CD4-positive, CD25-positive, alpha-beta regulatory T cell (primary cell): ENCODE results near the gene OLFML2A. TPM values are rescaled to one million over a fixed set of nuclear protein-coding genes. Genes with fewer than 3 reads are reported as not detected.
A peak's percentile ranks its signal among the peaks of the same experiment; 100 is the strongest.

Source experiments
- ATAC-seq, 2 donors: fragments of 150-1000 bp; cut with Tn5 transposase; one replicate each; pipeline ENCODE4 v1.10.0; 2021; ENCODE audit warnings: low read depth in 2 of 2, moderate number of reproducible peaks in 2 of 2, moderate library complexity in 1 of 2
- DNase-seq, 3 donors: peaks; one replicate each; pipeline versions ENCODE4 v3.0.0 to v3.0.0-alpha.2; 2012 to 2022; ENCODE audit warnings: mixed read lengths in 1 of 3
- H3K27ac ChIP-seq: one replicate; pipeline ENCODE4 v1.7.0; 2013; ENCODE audit warnings: mild to moderate bottlenecking, low read length; ENCODE audit not compliant: insufficient read depth, poor library complexity, severe bottlenecking
- H3K27me3 ChIP-seq: one replicate; pipeline ENCODE4 v1.7.0; 2013; ENCODE audit warnings: low read length; ENCODE audit not compliant: control insufficient read depth, insufficient read depth
- H3K36me3 ChIP-seq: one replicate; pipeline ENCODE4 v1.7.0; 2013; ENCODE audit warnings: mild to moderate bottlenecking, low read length, moderate library complexity; ENCODE audit not compliant: control insufficient read depth, insufficient read depth
- H3K4me1 ChIP-seq: 2 replicates; pipeline ENCODE4 v1.7.0; 2013; ENCODE audit warnings: mild to moderate bottlenecking, low read length; ENCODE audit not compliant: insufficient read depth, control insufficient read depth, poor library complexity, severe bottlenecking
- H3K4me3 ChIP-seq: one replicate; pipeline ENCODE4 v1.7.0; 2013; ENCODE audit warnings: low read depth, mild to moderate bottlenecking, low read length, moderate library complexity
- H3K9me3 ChIP-seq, 2 experiments: 1 replicate in 1 of 2; 2 replicates in 1 of 2; pipeline ENCODE4 v1.7.0; 2013; ENCODE audit warnings: low read length in 2 of 2, mild to moderate bottlenecking in 1 of 2, moderate library complexity in 1 of 2; ENCODE audit not compliant: control insufficient read depth in 2 of 2
- H3K27ac Mint-ChIP-seq, 3 donors: one replicate each; pipeline ENCODE4 v1.8.0; 2020 to 2022; ENCODE audit warnings: mild to moderate bottlenecking in 3 of 3, mixed read lengths in 3 of 3, moderate library complexity in 2 of 3
- H3K27me3 Mint-ChIP-seq: one replicate; pipeline ENCODE4 v1.8.0; 2022; ENCODE audit warnings: mild to moderate bottlenecking, mixed read lengths
- H3K36me3 Mint-ChIP-seq: one replicate; pipeline ENCODE4 v1.8.0; 2020; ENCODE audit warnings: mixed read lengths
- H3K4me1 Mint-ChIP-seq, 4 donors: one replicate each; pipeline ENCODE4 v1.8.0; 2020 to 2022; ENCODE audit warnings: mixed read lengths in 4 of 4, mild to moderate bottlenecking in 1 of 4
- H3K4me3 Mint-ChIP-seq, 4 donors: one replicate each; pipeline ENCODE4 v1.8.0; 2020 to 2022; ENCODE audit warnings: mild to moderate bottlenecking in 4 of 4, mixed read lengths in 4 of 4, moderate library complexity in 3 of 4
- H3K9me3 Mint-ChIP-seq, 7 donors: one replicate each; pipeline ENCODE4 v1.8.0; 2020 to 2022; ENCODE audit warnings: mixed read lengths in 7 of 7, mild to moderate bottlenecking in 3 of 7, moderate library complexity in 2 of 7
- polyA plus RNA-seq, 4 donors: library from polyadenylated mRNA; unstranded; fragments of 300-500 nt; fragmentation: Illumina TruSeq; gene quantifications; one replicate each; pipeline ENCODE4 v1.2.3, GENCODE V29; 2021
- total RNA-seq: library from RNA; stranded (reverse); gene quantifications from one replicate; pipeline ENCODE4 v1.2.3, GENCODE V29; 2022

The OLFML2A gene
- total and polyA plus RNA-seq, 5 donors from 2014 or later: not detected

DNA sequence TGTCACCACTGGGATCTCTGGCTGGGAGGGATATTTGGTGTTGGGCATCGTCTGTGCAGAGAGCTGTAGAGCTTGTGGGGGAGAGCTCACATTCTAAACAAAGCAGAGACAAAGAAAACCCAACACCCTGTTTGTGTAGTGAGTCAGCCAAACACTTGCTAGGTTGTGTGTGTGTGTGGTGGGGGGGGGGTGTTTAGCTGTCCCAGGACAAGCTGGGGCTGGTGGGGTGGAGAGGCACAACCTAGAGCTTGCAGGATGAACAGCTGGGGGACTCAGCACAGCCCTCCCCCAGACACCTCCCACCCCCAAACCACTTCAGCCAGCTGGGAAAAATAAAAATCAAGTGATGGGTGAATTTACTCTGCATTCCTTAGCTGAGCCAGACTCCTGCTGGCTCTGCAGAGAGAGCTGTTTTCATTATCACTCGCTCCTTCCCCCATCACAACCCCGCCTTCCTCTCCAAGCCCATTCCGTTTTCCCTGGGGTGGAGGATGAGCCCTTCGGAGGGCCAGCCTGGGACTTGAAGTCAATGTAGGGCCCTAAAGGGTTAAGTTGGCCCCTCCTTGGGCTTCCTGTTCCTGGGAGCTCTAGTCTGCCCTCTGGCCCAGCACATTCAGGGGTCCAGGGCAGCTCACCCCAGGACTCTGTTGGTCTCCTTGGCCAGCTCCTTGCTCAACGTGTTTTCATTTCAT lies 2.6 kb downstream of the OLFML2A start:
- Mint-ChIP-seq H3K4me1 (peaks cover 0 to 20% (median 11%) of the 10 kb centered on the region in 4 donors), H3K4me3 (peak overlapping the region in 1 of 4 donors; percentile 48), H3K27me3 (peaks cover 35% of the 10 kb centered on the region), H3K9me3 (no peaks in the 10 kb centered on the region), H3K36me3 (no peaks in the 10 kb centered on the region), H3K27ac (no peak overlapping the region)
- Histone ChIP-seq H3K4me3 (no peak overlapping the region), H3K9me3 (no peaks in the 10 kb centered on the region), H3K4me1 (peaks cover 7% of the 10 kb centered on the region), H3K36me3 (no peaks in the 10 kb centered on the region), H3K27ac (no peak overlapping the region), H3K27me3 (peaks cover 10% of the 10 kb centered on the region)
- ATAC-seq: no peak
- no peak for DNase-seq

DNA sequence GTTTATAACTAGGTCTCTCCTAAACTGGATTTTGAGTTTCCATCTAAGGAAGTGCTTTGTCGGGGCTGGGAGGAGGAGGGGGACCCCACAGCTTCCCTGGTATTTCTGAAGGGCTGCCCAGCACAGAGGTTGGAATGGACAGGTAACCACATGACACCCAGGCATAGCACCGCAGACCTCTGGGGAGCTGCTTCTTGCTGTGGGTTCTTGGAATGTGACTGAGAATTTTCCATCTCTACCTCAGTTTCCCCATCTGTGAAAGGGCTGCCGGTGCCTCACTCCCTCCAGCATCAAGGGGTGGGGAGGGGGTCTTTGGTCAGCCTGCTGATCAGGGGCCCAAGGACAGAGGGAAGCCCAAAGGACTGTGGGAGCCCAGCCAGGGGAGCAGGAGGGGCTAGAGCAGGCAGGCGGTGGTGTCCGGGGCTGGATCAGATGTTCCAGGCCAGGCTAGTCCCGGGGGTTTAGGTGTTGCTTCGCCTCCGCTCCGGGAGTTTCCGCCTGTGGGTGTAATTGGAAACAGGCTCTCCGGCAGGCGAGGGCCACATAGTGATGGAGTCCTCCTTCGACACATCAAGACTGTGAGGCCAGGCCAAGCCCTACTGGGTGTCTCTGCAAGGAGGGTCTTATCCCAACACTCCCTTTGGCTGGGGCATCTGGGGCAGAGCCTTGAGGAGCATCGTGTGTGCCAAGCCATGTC lies 3.3 kb downstream of the OLFML2A start:
- Mint-ChIP-seq H3K27me3 (peaks cover 28% of the 10 kb centered on the region), H3K4me3 (no peak overlapping the region), H3K36me3 (no peaks in the 10 kb centered on the region), H3K9me3 (no peaks in the 10 kb centered on the region), H3K27ac (no peak overlapping the region), H3K4me1 (peaks cover 0 to 18% (median 10%) of the 10 kb centered on the region in 4 donors)
- H3K27me3 ChIP-seq: peaks cover 10% of the 10 kb centered on the region
- DNase-seq (no peak), ATAC-seq (no peak)
- no peak overlapping the region for H3K4me3 ChIP-seq
- H3K4me1 ChIP-seq: peaks cover 7% of the 10 kb centered on the region
- no peaks in the 10 kb centered on the region for H3K36me3 ChIP-seq
- no peak overlapping the region for H3K27ac ChIP-seq
- H3K9me3 ChIP-seq: no peaks in the 10 kb centered on the region

DNA sequence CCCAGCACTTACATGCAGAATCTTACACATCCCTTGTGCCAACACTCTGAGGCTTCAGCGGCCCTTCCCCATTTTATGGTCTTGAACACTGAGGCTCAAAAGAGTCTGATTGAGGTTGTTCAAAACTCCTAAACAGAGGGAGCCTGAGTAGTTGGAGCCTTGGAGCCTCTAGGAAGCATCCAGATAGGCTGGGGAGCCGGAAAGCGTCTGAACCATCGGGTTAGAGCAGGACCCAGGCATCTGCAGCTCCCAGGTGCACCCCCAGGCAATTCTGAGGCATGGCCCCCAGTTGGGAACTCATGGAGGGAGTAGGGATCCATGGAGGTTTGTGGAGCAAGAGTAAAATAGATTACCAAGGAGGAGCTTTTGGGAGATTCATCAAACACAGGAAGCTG lies 3.8 kb downstream of the OLFML2A start:
- Mint-ChIP-seq H3K36me3 (no peaks in the 10 kb centered on the region), H3K27ac (no peak overlapping the region), H3K4me3 (no peak overlapping the region), H3K27me3 (peaks cover 23% of the 10 kb centered on the region), H3K4me1 (peaks cover 0 to 16% (median 9%) of the 10 kb centered on the region in 4 donors), H3K9me3 (no peaks in the 10 kb centered on the region)
- DNase-seq (no peak), ATAC-seq (no peak)
- no peak overlapping the region for H3K27ac ChIP-seq
- H3K36me3 ChIP-seq: no peaks in the 10 kb centered on the region
- peaks cover 9% of the 10 kb centered on the region for H3K27me3 ChIP-seq
- H3K4me3 ChIP-seq: no peak overlapping the region
- H3K4me1 ChIP-seq: peaks cover 7% of the 10 kb centered on the region
- H3K9me3 ChIP-seq: no peaks in the 10 kb centered on the region

GRCh38 chr9:124781967-124782660 lies 5.2 kb downstream of the OLFML2A start:
- Mint-ChIP-seq H3K27me3 (peaks cover 13% of the 10 kb centered on the region), H3K27ac (no peak overlapping the region), H3K4me1 (peaks cover 0 to 7% (median 3%) of the 10 kb centered on the region in 4 donors), H3K4me3 (no peak overlapping the region), H3K36me3 (no peaks in the 10 kb centered on the region), H3K9me3 (no peaks in the 10 kb centered on the region)
- no peak for DNase-seq
- ATAC-seq: no peak
- no peaks in the 10 kb centered on the region for H3K4me1 ChIP-seq
- H3K9me3 ChIP-seq: no peaks in the 10 kb centered on the region
- no peak overlapping the region for H3K4me3 ChIP-seq
- no peaks in the 10 kb centered on the region for H3K27me3 ChIP-seq
- H3K27ac ChIP-seq: no peak overlapping the region
- no peaks in the 10 kb centered on the region for H3K36me3 ChIP-seq

DNA sequence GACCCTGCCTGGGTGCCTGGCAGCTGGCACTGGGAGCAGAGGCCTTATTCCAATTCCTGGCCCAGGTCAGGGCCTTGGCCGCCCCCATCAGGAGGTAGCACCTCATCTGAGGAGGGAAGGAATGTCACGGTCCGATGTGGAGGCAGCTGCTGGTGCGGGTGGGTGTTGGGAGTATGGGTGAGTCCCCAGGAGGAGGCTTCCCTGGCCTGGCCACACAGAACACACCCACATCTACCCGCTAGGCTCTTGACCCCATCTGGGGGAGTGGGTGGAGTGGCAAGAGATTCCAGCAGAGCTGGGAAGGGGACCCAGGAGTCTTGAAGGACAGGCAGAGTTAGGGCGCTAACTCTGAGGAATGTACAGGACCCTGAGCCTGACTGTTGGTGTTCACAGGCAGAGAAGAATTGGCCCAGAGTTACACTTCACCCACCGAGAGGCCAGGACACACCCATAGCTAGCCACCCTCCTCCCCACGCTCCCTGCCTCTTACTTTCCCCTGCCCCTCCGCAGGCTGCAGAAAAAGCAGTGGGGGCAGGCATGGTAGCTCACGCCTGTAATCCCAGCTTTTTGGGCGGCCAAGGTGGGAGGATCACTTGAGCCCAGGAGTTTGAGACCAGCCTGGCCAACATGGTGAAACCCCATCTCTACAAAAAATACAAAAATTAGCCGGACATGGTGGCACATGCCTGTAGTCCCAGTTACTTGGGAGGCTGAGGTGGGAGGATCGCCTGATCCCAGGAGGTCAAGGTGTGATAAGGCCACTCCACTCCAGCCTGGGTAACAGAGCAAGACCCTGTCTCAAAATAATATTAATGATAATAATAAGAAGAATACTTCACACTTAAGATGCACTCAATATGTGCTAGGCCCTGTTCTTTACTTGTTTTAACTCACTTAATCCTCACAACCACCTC lies 6.0 kb downstream of the OLFML2A start:
- H3K4me3 Mint-ChIP-seq: no peak overlapping the region
- no peaks in the 10 kb centered on the region for H3K27me3 ChIP-seq
- ATAC-seq (no peak), DNase-seq (no peak)
- H3K36me3 ChIP-seq: no peaks in the 10 kb centered on the region
- no peaks in the 10 kb centered on the region for H3K4me1 ChIP-seq
- H3K9me3 ChIP-seq: no peaks in the 10 kb centered on the region
- H3K4me3 ChIP-seq: no peak overlapping the region
- no peak overlapping the region for H3K27ac Mint-ChIP-seq
- peaks cover 13% of the 10 kb centered on the region for H3K27me3 Mint-ChIP-seq
- H3K4me1 Mint-ChIP-seq: peaks cover 0 to 2% (median under 1%) of the 10 kb centered on the region in 4 donors
- H3K36me3 Mint-ChIP-seq: no peaks in the 10 kb centered on the region
- no peak overlapping the region for H3K27ac ChIP-seq
- no peaks in the 10 kb centered on the region for H3K9me3 Mint-ChIP-seq

GRCh38 chr9:124783830-124784229 lies 6.9 kb downstream of the OLFML2A start:
- H3K36me3 Mint-ChIP-seq: no peaks in the 10 kb centered on the region
- no peaks in the 10 kb centered on the region for H3K4me1 ChIP-seq
- no peaks in the 10 kb centered on the region for H3K27me3 ChIP-seq
- H3K9me3 ChIP-seq: no peaks in the 10 kb centered on the region
- DNase-seq (no peak), ATAC-seq (no peak)
- H3K27me3 Mint-ChIP-seq: peaks cover 6% of the 10 kb centered on the region
- H3K36me3 ChIP-seq: no peaks in the 10 kb centered on the region
- no peak overlapping the region for H3K27ac ChIP-seq
- no peak overlapping the region for H3K27ac Mint-ChIP-seq
- H3K4me3 ChIP-seq: no peak overlapping the region
- H3K4me1 Mint-ChIP-seq: peaks cover 0 to under 1% (median 0%) of the 10 kb centered on the region in 4 donors
- no peaks in the 10 kb centered on the region for H3K9me3 Mint-ChIP-seq
- no peak overlapping the region for H3K4me3 Mint-ChIP-seq

GRCh38 chr9:124784509-124784908 lies 7.6 kb downstream of the OLFML2A start:
- Mint-ChIP-seq H3K4me3 (no peak overlapping the region), H3K27ac (no peak overlapping the region), H3K36me3 (no peaks in the 10 kb centered on the region), H3K27me3 (peaks cover 4% of the 10 kb centered on the region), H3K9me3 (no peaks in the 10 kb centered on the region), H3K4me1 (no peaks in the 10 kb centered on the region)
- Histone ChIP-seq H3K9me3 (no peaks in the 10 kb centered on the region), H3K4me3 (no peak overlapping the region), H3K4me1 (no peaks in the 10 kb centered on the region), H3K27me3 (no peaks in the 10 kb centered on the region), H3K36me3 (no peaks in the 10 kb centered on the region), H3K27ac (no peak overlapping the region)
- ATAC-seq (no peak), DNase-seq (no peak)
